GM23338 (cell line): ENCODE measurements around the gene S100A14. TPM values are rescaled to one million over a fixed set of nuclear protein-coding genes. Genes with fewer than 3 reads are reported as not detected.

ENCODE experiments used
- ATAC-seq: fragments of 200-7000 bp; cut with Tn5 transposase; 3 replicates; pipeline ENCODE4 v1.9.1; 2020
- DNase-seq: peaks from one replicate; pipeline ENCODE4 v3.0.0-alpha.2; 2015; ENCODE audit warnings: low spot score
- H2AFZ ChIP-seq: fragments of 200-600 bp; sonication (generic); 2 replicates; pipeline ENCODE4 v1.8.0; 2016; ENCODE audit warnings: antibody characterized with exemption, mild to moderate bottlenecking, moderate library complexity
- H3F3A ChIP-seq: fragments of 200-600 bp; sonication (generic); replicated peaks from 2 replicates; pipeline ENCODE4 v1.8.0; 2017; ENCODE audit warnings: antibody characterized with exemption, mixed run types, low read depth
- H3K27ac ChIP-seq: fragments of 200-600 bp; sonication (generic); 2 replicates; pipeline ENCODE4 v1.6.1; 2016; ENCODE audit warnings: low read depth
- H3K27me3 ChIP-seq: fragments of 200-600 bp; sonication (generic); 2 replicates; pipeline ENCODE4 v1.8.0; 2016; ENCODE audit warnings: mild to moderate bottlenecking, mixed run types, moderate library complexity; ENCODE audit not compliant: insufficient read depth
- H3K36me3 ChIP-seq: fragments of 200-600 bp; sonication (generic); 2 replicates; pipeline ENCODE4 v1.8.0; 2016; ENCODE audit warnings: mild to moderate bottlenecking; ENCODE audit not compliant: insufficient read depth
- H3K4me1 ChIP-seq: fragments of 200-600 bp; sonication (generic); 2 replicates; pipeline ENCODE4 v1.8.0; 2016; ENCODE audit warnings: mild to moderate bottlenecking, moderate library complexity; ENCODE audit not compliant: insufficient read depth
- H3K4me2 ChIP-seq: fragments of 200-600 bp; sonication (generic); 2 replicates; pipeline ENCODE4 v1.7.1; 2017; ENCODE audit warnings: mixed run types
- H3K4me3 ChIP-seq: fragments of 200-600 bp; sonication (generic); 2 replicates; pipeline ENCODE4 v1.6.1; 2016; ENCODE audit warnings: mixed run types
- H3K79me2 ChIP-seq: fragments of 200-600 bp; sonication (generic); replicated peaks from 2 replicates; pipeline ENCODE4 v1.8.0; 2017; ENCODE audit warnings: mild to moderate bottlenecking; ENCODE audit not compliant: insufficient read depth
- H3K9me2 ChIP-seq: fragments of 200-600 bp; sonication (generic); 2 replicates; pipeline ENCODE4 v1.8.0; 2017; ENCODE audit not compliant: insufficient read depth
- H4K20me1 ChIP-seq: fragments of 200-600 bp; sonication (generic); replicated peaks from 2 replicates; pipeline ENCODE4 v1.8.0; 2017; ENCODE audit warnings: mild to moderate bottlenecking; ENCODE audit not compliant: insufficient read depth
- H3K27ac Mint-ChIP-seq: 2 replicates; pipeline ENCODE4 v1.8.0; 2020; ENCODE audit warnings: inconsistent platforms, mild to moderate bottlenecking, moderate library complexity, mixed read lengths
- H3K27me3 Mint-ChIP-seq: 3 replicates; pipeline ENCODE4 v1.8.0; 2022; ENCODE audit warnings: low read depth, mild to moderate bottlenecking, moderate library complexity, mixed read lengths, inconsistent platforms; ENCODE audit not compliant: insufficient read depth, poor library complexity
- H3K36me3 Mint-ChIP-seq: 3 replicates; pipeline ENCODE4 v1.8.0; 2021; ENCODE audit warnings: low read depth, mild to moderate bottlenecking, inconsistent platforms, moderate library complexity, mixed read lengths
- H3K4me1 Mint-ChIP-seq: 3 replicates; pipeline ENCODE4 v1.8.0; 2020; ENCODE audit warnings: mild to moderate bottlenecking, inconsistent platforms, mixed read lengths
- H3K4me3 Mint-ChIP-seq: 3 replicates; pipeline ENCODE4 v1.8.0; 2021; ENCODE audit warnings: moderate library complexity, mild to moderate bottlenecking, inconsistent platforms, mixed read lengths
- H3K9me3 Mint-ChIP-seq: 3 replicates; pipeline ENCODE4 v1.8.0; 2020; ENCODE audit warnings: moderate library complexity, mild to moderate bottlenecking, inconsistent platforms, mixed read lengths
- CREB1 ChIP-seq: fragments of 250-450 bp; sonication (Bioruptor Pico); IDR thresholded peaks from 2 replicates; pipeline ENCODE4 v1.5.0; 2020; ENCODE audit warnings: low read depth, mild to moderate bottlenecking, moderate library complexity
- CTCF ChIP-seq, 2 experiments: fragments of 200-600 bp in 1 of 2; sonication (generic) in 1 of 2; conservative IDR thresholded peaks; 2 replicates each; pipeline versions ENCODE4 v1.5.1 to v1.6.1; 2016 to 2017; ENCODE audit warnings: antibody characterized with exemption in 2 of 2, low read depth in 2 of 2, mild to moderate bottlenecking in 2 of 2, moderate library complexity in 1 of 2
- ETS1 ChIP-seq: IDR thresholded peaks from 2 replicates; pipeline ENCODE4 v1.6.1; 2016; ENCODE audit warnings: antibody characterized with exemption
- EZH2 ChIP-seq: fragments of 200-600 bp; sonication (generic); IDR thresholded peaks from one replicate; pipeline ENCODE4 v1.8.0; 2017; ENCODE audit warnings: antibody characterized with exemption, mild to moderate bottlenecking, low read depth; ENCODE audit not compliant: unreplicated experiment
- EZH2phosphoT487 ChIP-seq: fragments of 200-600 bp; sonication (generic); IDR thresholded peaks from one replicate; pipeline ENCODE4 v1.8.1; 2018; ENCODE audit warnings: antibody characterized with exemption; ENCODE audit not compliant: unreplicated experiment
- JUNB ChIP-seq: IDR thresholded peaks from one replicate; pipeline ENCODE4 v1.6.1; 2016; ENCODE audit warnings: antibody characterized with exemption; ENCODE audit not compliant: unreplicated experiment
- NANOG ChIP-seq: IDR thresholded peaks from 2 replicates; pipeline ENCODE4 v1.6.1; 2016; ENCODE audit warnings: antibody characterized with exemption, borderline replicate concordance
- POLR2AphosphoS5 ChIP-seq: IDR thresholded peaks from 2 replicates; pipeline ENCODE4 v1.6.1; 2016; ENCODE audit warnings: antibody characterized with exemption, low read depth
- REST ChIP-seq: IDR thresholded peaks from one replicate; pipeline ENCODE4 v1.6.1; 2018; ENCODE audit warnings: antibody characterized with exemption; ENCODE audit not compliant: unreplicated experiment
- STAT1 ChIP-seq: IDR thresholded peaks from one replicate; pipeline ENCODE4 v1.6.1; 2016; ENCODE audit warnings: antibody characterized with exemption; ENCODE audit not compliant: unreplicated experiment
- ZNF114 ChIP-seq: fragments of 250-450 bp; sonication (Bioruptor Pico); IDR thresholded peaks from 2 replicates; pipeline ENCODE4 v1.5.0; 2020; ENCODE audit warnings: mild to moderate bottlenecking, moderate library complexity
- ZNF331 ChIP-seq: fragments of 250-450 bp; sonication (Bioruptor Pico); IDR thresholded peaks from 2 replicates; pipeline ENCODE4 v1.5.0; 2020; ENCODE audit warnings: low read depth, mild to moderate bottlenecking, moderate library complexity
- ZNF462 ChIP-seq: fragments of 250-450 bp; sonication (Bioruptor Pico); IDR thresholded peaks from 2 replicates; pipeline ENCODE4 v1.5.0; 2020; ENCODE audit warnings: mild to moderate bottlenecking, moderate library complexity
- polyA plus RNA-seq: library from polyadenylated mRNA; unstranded; fragments of >200 nt; fragmentation: Nextera tagmentation; extraction: Ambion mirVana; gene quantifications from 2 replicates; pipeline ENCODE4 v1.2.1, GENCODE V29; 2016
- total RNA-seq: library from RNA; depleted of rRNA; stranded (reverse); fragments of >200 nt; shearing (Covaris generic); gene quantifications from 2 replicates; pipeline ENCODE4 v1.2.3, GENCODE V29; 2014

The S100A14 gene
- total and polyA plus RNA-seq, 2 experiments from 2014 or later: 0.28 to 0.53 TPM

- H2AFZ ChIP-seq: peak overlapping the region; percentile 97
- no peaks in the 10 kb centered on the region for H3K36me3 Mint-ChIP-seq
- peak overlapping the region; percentile 34; the same call in 1 of the 2 replicates for H3K4me3 ChIP-seq
- H3K4me1 Mint-ChIP-seq: peaks cover 36% of the 10 kb centered on the region
- H4K20me1 ChIP-seq: no peaks in the 10 kb centered on the region
- no peaks in the 10 kb centered on the region for H3K36me3 ChIP-seq
- H3K27ac Mint-ChIP-seq: peak overlapping the region; percentile 80; the same call in 1 of the 2 replicates
- peaks cover 14% of the 10 kb centered on the region for H3K27me3 Mint-ChIP-seq
- peak; percentile 75 for ATAC-seq
- no peaks in the 10 kb centered on the region for H3K27me3 ChIP-seq
- no peaks in the 10 kb centered on the region for H3K79me2 ChIP-seq
- H3K4me3 Mint-ChIP-seq: peak overlapping the region; percentile 57
- H3K4me2 ChIP-seq: peak overlapping the region; percentile 74
- TF ChIP-seq CREB1 (CRISPR knock-in tag) (peak; percentile 80), POLR2AphosphoS5 (no peak), EZH2 (no peak), NANOG (no peak), CTCF (conservative IDR thresholded peaks at IDR 0.05; ENCODE audit: low read depth in 2 of 2) (peak; percentile 92), ZNF331 (CRISPR knock-in tag) (no peak), ZNF114 (CRISPR knock-in tag) (no peak), ETS1 (no peak), ZNF462 (CRISPR knock-in tag) (no peak), JUNB (no peak), REST (no peak), EZH2phosphoT487 (no peak), STAT1 (no peak)
- H3K4me1 ChIP-seq: peaks cover 18% of the 10 kb centered on the region
- peak; percentile 97 for DNase-seq
- peak overlapping the region; percentile 70; the same call in 1 of the 2 replicates for H3K27ac ChIP-seq
- no peaks in the 10 kb centered on the region for H3K9me2 ChIP-seq
- H3K9me3 Mint-ChIP-seq: peaks cover 1% of the 10 kb centered on the region; the same call in 1 of the 3 replicates
- peaks cover 6% of the 10 kb centered on the region; the same call in 1 of the 2 replicates for H3F3A ChIP-seq
These were observed 47.6 kb downstream of the S100A14 start for GRCh38 chr1:153568367-153569099.
